ENCODE results near the gene ITSN2.

The ITSN2 gene

DNA sequence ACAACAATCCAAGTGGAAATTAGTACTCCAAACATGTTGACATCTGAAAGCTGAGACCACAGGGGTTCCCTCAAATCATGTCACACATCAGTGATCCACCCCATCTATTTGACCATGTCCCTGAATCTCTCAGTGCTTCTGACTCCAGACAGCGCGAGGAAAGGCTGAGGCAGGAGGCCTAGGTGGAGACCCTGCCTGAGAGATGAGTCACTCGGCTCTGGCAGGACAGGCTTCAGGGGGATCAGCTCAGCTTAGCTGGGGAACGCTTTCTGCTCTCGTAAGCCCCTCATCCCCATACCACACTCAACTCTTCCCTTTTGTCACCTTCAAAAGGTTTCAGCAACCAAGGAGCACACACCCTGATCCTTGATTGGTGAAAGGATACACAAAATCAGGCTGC, 191.3 kb downstream of the ITSN2 start:
- no peak for DNase-seq

DNA sequence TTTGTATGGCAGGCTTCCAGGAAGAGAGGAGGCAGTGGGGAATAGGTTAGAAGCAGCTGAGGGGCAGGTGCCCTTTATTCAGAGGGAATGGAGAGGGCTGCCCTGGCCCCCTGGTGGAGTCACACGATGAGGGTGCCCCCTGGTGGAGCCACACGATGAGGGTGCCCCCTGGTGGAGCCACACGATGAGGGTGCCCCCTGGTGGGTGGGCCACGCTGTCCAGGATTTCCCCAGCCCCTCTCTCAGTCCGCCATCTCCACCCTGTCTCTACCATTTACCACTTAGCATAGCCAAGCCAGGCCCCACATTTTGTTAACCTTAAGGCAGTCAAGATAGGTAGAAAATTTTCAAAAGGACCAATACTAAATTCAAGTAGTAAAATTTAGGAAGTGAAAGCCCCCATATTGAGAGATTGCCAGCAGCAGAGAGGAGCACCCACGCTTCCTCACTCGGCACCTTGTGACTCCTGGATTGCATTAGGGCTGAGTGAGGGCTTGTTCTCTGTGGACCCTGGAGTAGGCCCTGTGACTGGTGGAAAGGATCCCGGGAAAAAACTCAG, 195.8 kb downstream of the ITSN2 start:
- DNase-seq, result peak; percentile 18 to 41

DNA sequence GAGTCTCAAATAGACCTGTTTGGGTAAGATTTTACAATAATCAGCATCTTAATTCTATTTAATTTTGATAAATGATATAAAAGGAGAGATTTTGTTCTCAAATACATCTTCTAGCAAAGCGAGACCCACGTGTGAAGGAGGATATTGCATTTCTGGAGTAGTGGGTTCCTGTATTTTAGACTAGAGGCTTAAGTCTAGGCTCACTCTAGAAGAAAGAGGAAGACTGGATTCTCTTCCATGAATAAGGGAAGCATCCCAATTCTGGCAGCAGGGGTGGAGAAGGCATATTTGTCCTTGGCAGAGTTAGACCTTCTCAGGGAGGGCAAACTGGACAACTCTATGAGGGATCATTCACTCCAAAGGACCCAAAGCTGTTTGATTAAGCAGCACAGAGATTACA, 196.7 kb downstream of the ITSN2 start:
- DNase-seq, result no peak

DNA sequence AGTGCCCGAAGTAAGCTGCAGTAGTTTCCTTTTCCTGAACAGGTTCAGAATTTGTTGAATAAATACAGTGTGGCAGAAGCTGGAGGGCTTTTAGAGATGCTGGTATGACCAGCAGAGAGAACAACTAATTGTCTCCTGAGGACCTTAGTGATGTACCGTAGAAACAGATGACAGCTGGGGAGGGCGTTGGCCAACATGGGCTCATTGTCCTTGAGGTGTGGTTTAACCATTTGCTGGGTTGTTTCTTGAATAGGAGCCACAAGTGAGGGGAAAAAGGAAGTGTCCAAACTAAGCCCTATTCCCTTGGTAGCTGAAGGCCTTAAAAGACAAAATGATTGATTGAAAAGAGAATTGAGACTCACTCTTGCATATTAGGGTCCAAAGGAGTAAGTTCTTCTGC, 197.2 kb downstream of the ITSN2 start:
- no peak for DNase-seq

DNA sequence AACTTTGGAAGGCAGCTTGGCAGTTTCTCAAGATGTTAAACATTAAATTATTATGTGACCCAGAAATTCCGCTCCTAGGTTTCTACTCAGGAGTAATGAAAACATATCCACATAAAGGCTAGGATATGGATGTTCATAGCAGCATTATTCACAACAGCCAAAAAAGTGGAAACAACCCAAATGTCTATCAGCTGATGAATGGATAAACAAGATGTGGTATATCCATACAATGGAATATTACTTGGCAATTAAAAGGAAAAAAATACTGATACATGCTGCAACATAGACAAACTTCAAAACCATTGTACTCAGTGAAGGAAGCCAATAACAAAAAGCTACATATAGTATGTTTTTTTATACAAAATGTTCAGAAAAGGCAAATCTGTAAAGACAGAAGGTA, 197.8 kb downstream of the ITSN2 start:
- no peak for DNase-seq

DNA sequence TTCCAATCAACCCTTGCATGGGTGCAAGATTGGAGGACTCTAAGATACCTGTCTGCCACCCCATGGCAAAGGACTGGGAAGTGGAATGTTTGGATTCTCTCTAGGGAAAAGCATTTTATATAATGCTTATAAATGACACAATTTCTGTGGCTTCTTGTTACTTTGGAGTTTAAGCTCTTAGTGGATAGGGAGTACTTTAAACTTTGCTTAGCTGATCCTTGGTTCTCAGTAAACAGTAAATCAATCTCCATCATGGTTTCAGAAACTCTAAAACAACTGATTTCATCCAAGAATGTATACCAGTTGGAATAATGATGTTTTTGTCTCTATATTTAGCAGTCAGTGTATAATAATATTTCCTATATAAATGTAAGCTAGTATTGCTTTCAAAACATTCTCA, 199.6 kb downstream of the ITSN2 start:
- DNase-seq, result no peak

DNA sequence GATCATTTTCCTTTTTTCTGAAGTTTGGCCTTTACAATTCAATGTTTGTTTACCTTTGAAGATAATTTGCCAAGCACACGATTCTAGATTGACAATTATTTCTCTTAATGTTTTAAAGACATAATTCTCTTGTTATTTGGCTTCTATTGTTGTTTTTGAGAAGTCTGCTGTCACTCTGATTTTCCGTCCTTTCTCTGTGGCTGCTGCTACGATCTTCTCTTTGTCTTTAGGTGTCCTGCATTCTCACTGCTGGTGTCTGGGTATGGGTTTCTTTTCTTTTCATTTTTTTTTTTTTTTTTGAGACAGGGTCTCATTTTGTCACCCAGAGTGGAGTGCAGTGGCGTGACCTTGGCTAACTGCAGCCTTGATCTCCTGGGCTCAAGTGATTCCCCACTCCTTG, 200.6 kb downstream of the ITSN2 start:
- DNase-seq, result no peak

DNA sequence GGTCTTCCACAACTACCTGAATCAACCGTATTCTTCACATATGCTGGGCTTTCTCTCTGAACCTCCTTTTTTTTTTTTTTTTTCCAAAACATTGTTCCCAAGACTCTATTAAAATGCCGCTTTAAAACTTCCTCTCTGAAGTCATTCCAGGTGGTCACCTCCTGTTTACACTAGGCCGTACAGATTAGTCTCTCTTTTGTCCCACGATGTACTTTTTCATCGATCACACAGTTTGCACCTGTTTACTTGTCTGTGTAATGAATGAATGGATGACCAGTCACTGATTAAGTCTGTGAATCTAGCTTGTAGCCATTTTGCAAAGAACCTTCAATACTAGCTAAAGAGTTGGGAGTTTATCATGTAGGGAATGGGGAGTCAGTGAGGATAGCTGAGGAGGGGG, 202.2 kb downstream of the ITSN2 start:
- no peak for DNase-seq

DNA sequence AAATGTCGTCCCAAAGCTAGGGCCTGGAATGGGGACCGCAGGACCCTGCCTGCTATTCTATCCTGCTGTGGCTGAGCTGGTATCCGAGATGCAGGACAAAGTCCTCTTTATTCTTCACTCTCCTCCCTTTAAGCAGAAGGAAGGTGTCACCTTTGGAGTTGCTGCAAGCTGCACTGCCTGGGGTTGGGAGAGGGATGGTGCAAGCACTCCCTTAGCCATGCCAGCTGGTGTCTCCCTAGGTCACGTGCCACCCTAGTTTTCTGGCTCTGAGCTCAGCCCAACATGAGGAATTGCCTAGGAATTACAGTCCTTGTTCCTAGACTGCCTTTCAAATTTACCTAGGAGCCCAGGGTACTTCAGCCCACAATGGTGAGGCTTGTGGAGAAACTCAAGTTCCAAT, 206.9 kb downstream of the ITSN2 start:
- DNase-seq, result no peak

Data from Kasumi-1 (cell line).